CD4-positive, alpha-beta T cell treated with Interleukin-4 for 4 hours (primary cell): Measurements from ENCODE around the gene UBE2G1.
"Not testable (repeated sequence)": the region's sequence is repeated elsewhere in the genome, so short reads cannot be mapped to it uniquely, and the experiment has no call there.

Experiments
- DNase-seq: peaks from one replicate; pipeline ENCODE4 v3.0.0-alpha.2; 2020

Gene UBE2G1

DNA sequence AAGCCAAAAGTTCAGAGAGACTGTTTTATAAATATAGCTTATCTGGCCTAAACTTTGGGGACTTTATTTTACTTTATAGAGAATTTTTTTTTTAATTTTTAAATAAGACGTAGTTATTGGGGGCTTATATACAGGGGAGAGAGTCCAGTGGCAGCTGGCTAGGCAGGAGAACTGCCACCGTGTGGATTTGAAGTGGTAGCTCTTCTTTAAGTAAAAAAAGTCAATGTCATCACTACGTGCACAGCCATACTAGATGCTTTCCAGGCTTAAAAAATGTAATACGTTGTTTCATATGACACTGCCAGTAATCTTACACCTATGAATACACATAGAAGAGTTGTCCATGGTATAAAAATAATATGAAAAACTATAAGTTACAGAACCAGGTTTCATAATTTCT is 70.8 kb downstream of the UBE2G1 start:
- DNase-seq = no peak

DNA sequence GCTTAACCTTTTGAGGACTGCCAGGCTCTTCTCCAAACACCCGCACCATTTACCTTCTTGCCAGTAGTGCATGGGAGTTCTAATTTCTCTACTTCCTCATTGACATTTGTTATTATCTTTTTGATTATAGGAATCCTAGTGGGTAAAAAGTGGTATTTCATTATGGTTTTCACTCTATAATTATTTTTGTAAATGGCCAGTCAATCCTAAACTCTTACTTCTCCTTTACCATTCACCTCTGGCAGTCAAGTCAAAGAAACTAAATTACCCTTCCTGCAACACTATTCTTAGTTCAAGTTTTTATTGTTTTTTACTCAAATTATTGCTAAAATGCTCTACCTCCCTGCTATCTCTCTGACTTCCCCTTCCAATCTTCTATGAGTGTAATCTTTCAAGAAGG is 72.9 kb downstream of the UBE2G1 start:
- DNase-seq = no peak

DNA sequence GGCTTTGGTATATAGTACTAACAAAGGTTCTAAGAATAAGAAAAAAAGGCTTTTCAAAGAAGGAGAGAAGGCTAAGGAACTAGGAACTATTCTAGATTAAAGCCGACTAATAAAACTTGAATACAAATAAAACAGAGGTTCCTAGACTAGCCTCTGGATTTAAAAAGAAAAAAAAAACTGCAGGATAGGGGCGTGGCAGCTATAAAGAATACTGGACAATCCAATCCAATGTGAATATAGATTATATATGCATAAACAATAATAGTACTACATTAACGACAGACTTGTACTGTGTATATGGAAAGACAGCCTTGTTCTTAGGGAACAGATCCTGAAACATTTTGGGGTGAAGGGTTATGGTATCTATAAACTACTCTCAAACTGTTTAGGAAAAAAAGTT is 78.8 kb downstream of the UBE2G1 start:
- DNase-seq = no peak

DNA sequence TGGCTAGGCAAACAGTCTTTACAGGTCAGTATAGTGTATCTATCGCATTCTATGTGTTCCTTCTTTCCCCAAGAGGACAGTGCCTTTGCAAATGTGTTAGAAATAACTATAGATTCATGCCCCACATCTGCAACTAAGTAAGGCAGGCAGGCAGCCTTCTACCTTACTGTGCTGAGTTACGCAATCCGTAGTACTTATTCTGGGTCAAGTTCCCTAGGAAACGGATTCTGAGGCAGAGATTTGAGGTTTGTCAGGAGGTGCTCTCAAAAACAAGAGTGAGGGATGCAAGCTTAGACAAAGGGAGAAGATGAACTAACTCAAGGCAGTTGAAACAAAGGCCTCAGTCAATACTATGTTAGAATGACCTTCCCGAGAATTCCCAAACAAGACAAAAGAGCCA is 90.0 kb downstream of the UBE2G1 start:
- DNase-seq = no peak

DNA sequence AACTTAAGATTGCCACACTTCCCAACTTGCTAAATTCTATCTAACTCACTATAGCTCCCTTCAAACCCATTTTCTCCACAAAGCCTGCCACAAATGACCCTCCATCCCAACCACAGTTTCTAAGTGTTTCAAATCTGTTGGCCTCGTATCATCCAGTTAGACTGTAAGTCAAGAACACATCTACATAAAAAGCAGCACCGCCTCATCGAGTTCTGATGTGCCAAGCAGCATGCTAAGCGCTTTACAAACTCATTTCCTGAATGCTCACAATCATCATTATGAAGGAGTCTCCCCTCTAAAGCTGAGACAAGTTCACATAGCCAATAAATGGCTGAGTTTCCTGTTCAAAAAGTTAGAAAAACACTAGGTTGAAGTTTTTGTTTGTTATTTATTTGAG is 93.5 kb downstream of the UBE2G1 start:
- no peak for DNase-seq

DNA sequence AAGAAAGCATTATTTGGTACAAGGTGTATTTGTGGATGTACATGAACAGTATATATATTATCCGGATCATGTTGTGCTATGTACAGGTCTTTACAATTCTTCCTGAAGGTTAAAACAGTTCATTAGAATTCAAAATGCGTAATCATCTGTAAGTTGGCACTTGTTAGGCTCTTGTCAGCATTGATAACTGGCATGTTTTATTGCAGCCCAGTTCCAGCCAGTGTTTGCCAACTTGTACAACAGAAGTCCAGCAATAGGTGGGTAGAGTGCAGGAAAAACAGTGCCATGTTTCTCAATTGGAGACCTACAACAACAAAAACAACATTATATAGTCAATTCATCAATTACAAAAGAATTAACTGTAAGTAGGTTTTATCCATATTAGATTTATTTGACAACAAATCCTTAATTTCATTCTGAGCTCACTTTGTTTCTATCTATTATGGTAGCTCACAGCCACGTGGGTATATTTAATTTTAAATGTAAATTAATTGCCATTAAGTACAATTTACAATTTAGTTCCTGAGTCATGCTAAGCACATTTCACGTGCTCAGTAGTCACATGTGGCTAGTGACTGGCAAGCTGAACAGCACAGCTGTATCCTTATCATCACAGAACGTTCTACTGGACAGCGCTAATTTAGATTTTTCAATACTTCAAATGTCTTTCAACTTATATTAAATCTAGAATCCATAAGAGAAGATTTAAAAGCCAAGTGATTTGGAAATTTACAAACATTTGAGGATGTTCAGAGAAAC is 94.1 kb downstream of the UBE2G1 start:
- DNase-seq = no peak

DNA sequence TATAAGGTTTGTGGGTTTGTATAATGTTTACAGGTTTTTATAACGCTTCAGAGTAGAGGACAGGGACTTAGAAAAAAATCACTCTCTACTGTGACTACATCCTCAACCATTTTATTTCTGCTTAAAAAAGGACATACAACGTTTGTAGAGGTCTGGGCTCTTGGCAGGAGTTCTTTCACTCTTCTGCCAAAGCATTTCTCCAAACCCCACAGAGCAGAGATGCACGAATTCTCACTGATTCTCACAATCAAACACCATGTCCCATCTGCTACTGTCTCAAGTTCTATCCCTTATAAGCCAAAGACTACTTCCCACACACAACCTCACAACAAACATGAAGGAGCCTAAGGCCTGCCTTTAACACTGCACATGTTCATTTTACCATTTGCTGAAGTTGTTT is 95.7 kb downstream of the UBE2G1 start:
- no peak for DNase-seq

DNA sequence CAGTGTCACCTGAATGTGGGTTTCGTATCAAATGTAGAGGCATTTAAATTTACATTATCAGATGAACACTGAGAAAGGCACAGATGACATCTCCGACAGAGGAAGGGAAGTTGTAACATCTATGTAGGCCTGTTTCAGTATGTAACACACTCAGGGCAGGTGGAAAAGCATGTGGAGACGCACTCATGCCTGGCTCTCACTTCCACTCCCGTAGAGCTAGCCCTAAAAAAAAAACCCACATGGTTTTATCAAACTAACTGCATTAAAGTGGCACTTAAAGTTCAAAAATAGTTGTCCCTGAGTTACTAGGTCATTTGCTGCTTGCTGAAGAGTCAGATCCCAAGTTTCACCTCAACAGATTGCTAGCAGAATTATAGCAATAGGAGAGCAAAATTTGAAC is 96.6 kb downstream of the UBE2G1 start:
- no peak for DNase-seq

DNA sequence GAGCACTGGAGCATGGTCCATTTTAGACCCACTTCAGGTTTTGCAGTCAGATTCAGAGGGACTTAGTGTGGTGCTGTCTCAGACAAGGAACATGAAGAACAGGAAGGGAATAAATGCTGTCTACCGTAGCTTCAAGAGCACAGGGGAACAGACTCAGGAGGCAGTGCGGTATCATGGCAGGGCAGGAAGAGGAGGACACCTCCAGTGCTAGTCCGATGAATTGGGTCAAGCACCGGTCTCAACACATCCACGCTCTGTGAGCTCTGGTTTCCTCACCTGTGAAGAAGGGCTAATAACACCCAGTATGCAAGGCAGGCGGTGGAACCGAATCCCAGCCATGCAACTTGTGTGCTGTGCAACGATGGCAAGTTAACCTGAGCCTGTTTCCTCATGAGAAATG is 99.1 kb downstream of the UBE2G1 start:
- no peak for DNase-seq

DNA sequence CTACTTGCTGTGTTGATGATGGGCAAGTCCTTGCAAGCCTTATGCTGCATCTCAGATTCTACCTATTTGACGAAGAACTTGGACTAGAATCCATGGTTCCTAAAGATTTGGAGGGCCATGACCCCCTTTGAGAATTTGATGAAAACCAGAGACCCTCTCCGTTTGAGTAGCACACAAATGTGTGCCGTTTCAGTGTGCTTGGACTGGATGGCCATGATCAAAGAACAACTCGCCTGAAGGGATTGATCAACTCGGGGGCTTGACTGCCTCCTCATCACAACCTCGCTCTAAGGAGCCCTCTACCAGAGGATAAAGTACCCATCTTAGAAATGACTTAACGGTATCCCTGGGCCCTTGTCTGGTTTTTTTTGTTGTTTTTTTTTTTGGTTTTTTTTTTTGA is 99.9 kb downstream of the UBE2G1 start:
- DNase-seq = no peak

DNA sequence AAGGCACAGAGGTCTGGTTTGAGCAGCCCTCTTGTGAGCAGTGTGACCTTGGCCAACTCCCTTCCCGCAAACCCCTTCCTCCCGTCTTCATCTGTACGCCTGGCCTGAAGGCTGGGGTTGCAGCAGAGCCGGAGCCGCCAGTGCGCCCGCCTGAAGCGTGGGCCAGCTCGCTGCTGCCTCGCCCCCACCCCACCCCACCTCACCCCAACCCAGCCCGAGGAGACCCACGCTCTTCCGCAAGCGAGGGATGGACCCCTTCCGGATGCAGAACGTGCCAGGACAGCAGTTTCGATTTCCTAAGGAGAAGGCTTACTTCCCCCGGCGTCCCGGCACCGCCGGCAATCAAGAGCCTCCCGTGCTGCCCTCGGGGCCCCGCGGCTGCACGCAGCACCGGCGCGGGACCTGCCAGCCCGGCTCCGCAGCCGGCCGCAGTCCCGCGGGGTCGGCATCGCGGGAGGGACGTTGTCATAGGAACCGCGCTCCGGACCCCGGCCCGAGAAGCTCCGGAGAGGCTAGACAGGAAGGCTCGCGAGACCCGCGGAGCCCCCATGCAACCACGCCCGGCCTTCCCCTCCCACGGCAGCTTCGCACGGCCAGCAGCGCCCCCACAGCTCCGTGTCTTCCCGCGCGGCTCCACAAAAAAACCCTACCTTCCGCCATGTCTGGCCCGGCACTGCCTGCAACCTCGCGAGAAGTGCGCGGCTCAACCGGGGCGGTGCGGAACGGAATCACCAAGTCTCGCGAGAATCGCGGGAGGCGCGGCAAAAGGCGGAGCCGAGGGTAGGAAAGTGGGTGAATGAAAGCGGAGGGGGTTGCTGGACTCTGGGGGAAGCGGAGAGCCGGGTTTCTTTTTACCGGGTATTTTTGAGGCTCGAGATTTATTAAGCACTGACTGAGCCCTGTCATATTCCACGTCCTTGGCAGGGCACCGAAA is 102.9 kb downstream of the UBE2G1 start, which contains the start of gene ANKFY1:
Gene ANKFY1, minus strand, starts transcription at position 698 of the 934 bp plus-strand sequence. Its CDS starts 38 bp downstream, at position 660.
- DNase-seq = peak; percentile 97

DNA sequence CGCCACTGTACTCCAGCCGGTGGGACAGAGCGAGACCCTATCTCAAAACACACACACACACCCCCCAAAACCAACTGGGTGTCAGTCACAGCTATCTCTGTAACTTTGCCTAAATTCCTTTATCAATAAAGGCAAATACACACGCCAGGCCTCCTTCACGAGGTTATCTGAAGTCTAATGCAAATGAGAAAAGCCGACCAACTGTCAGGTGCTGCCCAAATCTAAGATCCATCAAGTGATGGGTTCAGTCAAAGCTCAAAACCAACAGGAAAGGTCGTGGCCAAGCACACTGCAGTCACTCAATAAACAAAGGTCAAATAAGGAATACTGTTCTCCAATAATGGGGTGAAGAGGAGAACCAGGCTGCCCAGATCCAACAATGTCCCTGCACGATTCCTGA is 103.8 kb downstream of the UBE2G1 start:
- DNase-seq = no peak

DNA sequence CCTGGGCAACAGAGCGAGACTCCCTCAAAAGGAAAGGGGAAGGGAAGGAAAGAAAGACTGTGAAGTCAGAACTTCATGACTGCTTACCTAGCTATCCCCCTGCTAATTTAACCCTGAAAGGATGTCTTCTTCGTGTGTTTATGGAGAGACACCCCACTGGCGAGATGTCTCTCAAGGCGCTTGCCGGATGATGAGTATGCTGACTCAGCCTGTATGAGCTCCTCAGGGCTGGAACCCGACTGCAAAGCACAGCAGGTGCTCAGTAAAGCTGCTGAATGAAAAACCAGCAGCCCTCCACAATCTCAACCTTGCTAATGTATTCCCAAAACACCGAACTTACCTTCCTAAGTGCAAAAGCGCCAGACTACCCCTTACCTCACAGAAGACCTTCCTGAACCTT is 105.0 kb downstream of the UBE2G1 start:
- DNase-seq = no peak

DNA sequence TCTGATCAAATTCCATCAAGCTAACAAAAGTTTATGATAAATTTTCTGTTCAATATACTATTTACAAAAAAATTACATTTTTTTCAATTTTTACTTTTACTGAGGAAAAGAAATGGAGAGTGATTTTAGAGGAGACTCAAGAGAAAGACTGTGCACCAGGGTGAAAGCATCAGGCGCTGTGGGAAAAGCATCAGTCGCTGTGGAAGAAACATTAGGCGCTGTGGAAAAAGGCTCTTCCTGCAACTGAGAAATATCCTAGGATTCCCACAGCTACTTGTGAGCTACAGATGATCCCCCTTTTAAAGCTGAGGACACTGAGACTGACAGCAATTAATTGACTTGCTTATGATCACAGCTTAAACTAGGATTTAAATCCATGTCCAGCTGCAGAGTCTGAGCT is 107.6 kb downstream of the UBE2G1 start:
- no peak for DNase-seq

DNA sequence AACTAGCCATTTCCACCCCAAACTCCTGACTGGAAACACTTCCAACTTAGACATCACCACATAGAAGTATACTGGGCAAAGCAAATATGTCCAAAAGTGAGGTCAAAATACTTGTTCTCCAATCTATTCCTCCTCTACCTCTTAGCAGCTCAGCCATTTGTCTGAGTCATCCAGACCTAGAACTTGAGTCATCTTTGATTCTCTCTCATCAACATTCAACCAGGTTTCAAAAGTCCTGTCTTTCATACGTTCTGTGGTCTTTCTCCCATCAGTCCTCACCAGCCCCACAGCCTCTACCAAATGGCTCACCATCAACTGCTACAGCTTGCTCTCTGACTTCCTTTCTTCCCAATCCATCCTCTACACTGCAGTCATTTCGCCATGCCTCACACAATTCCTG is 109.5 kb downstream of the UBE2G1 start:
- no peak for DNase-seq

DNA sequence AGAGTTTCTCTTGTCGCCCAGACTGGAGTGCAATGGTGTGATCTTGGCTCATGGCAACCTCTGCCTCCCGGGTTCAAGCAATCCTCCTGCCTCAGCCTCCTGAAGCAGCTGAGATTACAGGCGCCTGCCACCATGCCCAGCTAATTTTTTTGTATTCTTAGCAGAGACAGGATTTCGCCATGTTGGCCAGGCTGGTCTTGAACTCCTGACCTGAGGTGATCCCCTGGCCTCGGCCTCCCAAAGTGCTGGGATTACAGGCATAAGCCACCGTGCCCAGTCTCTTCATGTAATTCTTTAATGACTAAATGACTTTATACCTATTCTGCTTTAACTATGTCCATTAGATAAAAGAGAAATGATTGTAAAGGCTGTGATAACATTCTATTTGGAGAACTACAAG is 111.2 kb downstream of the UBE2G1 start:
- DNase-seq = not testable (repeated sequence)

DNA sequence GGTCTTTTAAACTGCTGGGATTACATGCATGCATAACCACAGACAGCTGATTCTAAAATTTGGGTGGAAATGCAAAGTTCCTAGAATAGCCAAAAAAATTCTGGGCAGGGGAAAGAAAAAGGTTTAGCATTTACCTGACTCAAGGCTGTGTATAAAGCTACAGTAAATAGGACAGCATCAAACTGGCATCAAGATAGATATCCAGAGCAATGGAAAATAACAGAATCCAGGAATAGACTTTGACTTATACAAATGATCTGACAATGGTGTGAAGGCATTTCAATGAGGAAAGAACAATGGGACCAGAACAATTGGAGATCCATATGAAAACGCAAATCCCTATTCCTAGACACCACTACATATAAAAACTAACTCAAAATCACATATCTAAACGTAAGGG is 115.6 kb downstream of the UBE2G1 start:
- DNase-seq = no peak

DNA sequence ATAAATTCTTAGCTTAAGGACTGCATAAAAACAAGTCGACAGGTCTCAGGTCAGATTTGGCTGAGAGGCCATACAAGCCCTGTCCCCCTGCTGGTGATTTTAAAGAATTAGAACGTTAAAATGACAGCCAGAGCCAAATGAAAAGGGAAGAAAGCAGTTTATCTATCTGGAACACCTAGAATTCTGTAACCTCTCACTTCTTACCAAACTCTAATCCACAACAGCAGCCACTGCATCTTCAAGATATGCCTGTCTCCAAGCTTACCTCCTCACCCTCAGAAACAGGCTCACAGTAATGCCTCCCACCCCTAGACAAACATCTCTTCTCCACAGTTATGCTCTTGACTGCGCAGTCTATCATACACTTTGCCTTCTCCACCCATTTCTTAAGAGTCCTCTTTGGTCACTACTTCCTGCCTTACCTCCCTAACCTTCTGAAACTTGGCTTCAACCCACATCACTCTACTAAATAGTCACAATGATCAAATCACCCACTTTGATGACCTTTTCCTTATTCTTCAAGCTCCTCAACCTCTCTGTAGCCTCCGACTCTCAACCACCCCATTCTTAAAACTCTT is 116.9 kb downstream of the UBE2G1 start:
- peak; percentile 26 for DNase-seq

DNA sequence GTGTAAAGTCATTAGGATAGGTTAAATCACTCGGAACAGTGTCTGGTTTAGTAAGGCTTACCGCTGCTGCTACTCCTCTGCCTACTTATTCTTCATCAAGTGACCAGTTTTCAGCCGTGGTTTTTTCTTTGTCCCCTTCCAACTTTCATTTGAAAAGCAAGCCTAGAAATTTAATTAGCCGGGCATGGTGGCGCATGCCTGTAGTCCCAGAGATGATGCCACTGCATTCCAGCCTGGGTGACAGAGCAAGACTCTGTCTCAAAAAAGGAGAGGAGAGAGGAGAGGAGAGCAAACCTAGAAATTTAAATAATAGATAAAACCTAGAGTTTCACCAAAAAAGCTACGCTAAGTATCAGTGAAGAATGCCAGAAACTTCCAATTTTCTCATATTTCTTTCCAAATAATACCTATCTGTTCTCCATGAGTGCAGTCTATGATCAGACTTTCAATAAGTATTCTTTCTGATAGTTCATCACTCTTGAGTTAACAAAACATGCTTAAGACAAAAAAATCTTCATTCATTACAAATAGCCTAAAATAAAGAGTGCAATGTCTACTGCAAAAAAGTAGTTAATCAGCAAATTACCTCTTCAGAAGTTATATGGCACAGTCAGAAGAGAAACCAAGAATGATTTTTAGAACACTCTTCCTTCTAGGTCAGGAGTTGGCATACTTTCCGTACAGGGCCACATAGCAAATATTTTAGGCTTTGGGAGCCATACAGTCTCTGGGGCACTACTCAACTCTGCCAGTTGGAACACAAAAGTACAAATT is 117.8 kb downstream of the UBE2G1 start:
- no peak for DNase-seq

DNA sequence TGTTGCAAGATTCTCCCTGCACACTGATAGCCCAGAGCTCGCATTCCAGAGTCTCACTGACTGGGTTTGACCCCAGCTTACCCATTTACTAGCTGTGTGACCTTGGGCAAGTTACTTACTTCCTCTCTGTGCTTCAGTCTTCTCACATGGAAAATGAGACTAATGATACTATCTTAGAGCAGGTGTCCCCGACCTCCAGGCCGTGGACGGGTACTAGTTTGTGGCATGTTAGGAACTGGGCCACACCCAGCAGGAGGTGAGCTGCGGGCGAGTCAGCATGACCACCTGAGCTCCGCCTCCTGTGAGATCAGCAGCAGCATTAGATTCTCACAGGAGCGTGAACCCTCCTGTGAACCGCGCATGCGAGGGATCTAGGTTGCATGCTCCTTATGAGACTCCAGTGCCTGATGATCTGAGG is 118.5 kb downstream of the UBE2G1 start:
- no peak for DNase-seq

DNA sequence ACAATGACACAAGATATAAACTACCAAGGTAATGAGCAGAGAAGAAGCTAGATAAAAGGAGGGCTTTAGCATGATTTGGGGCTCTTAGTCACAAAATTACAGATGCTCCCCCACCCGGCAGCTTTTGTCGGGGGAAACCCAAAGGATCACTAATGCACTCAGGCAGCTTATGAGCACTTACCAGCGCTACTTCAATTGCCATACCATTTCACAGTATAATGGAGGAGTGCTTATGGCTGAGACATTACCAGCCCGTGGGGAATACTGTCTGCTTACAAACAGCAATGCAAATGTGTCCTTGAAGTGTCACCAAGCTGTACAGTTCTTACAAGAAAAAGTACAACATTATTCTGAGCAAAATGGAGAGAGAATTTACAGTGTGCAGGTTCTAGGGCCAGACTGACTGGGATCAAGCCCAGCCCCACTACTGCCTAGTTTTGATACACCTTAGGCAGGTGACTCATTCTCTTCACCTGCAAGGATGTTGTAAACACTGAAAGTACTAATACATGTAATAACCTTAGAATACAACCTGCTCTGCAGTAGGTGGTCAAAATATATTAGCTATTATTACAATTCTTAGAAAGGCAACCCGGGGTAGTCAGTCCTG is 119.0 kb downstream of the UBE2G1 start:
- DNase-seq = no peak

DNA sequence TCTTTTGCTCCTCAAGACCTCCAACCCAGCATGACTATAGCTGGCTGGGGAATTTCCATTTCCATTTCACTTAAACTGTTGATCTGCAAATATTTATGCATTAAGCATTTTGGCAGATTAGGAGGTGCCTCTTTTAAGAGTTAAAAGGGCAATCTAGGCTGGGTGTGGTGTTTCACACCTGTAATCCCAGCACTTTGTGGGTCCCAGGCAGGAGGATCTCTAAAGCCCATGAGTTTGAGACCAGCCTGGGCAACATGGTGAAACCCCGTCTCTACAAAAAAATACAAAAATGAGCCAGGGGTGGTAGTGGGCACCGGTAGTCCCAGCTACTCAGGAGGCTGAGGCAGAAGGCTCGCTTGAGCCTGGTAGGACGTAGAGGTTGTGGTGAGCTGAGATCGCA is 119.8 kb downstream of the UBE2G1 start:
- DNase-seq = no peak

DNA sequence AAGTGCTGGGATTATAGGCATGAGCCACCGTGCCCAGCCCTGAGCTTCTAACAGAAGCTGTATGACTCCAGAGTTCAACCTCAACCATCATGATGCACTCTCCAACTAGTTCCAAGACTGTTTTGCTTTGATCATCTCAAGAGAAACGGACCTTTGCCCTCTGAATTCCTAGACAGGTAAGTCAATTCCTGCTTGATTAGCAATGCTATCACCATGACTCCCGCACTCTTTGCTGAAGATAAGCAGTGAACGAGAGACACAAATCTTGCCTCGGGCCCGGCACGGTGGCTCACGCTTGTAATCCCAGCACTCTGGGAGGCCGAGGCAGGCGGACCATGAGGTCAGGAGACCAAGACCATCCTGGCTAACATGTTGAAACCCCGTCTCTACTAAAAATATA is 124.9 kb downstream of the UBE2G1 start:
- no peak for DNase-seq
